Spleen (tissue), 11 donors: ENCODE data around the gene USP1. TPM values are rescaled to one million over a fixed set of nuclear protein-coding genes. Genes with fewer than 3 reads are reported as not detected.

Source experiments
- DNase-seq: peaks from one replicate; pipeline ENCODE4 v3.0.0-alpha.2; 2020
- H3K27ac ChIP-seq, 8 donors: fragments of 200-600 bp; sonication (generic) in 7 of 8; 1 replicate in 4 of 8; 2 replicates in 4 of 8; pipeline versions ENCODE4 v1.5.0 to v1.8.0; 2016 to 2021; ENCODE audit warnings: inconsistent platforms in 4 of 8, mild to moderate bottlenecking in 4 of 8, moderate library complexity in 1 of 8
- H3K27me3 ChIP-seq, 7 donors: fragments of 200-600 bp; sonication (generic) in 6 of 7; replicated peaks in 1 of 7; 1 replicate in 4 of 7; 2 replicates in 3 of 7; pipeline versions ENCODE4 v1.5.0 to v1.8.0; 2016 to 2021; ENCODE audit warnings: inconsistent platforms in 3 of 7, mild to moderate bottlenecking in 1 of 7
- H3K36me3 ChIP-seq, 6 donors: fragments of 200-600 bp; sonication (generic) in 5 of 6; 1 replicate in 4 of 6; 2 replicates in 2 of 6; pipeline versions ENCODE4 v1.5.0 to v1.8.0; 2016 to 2021; ENCODE audit warnings: inconsistent platforms in 2 of 6
- H3K4me1 ChIP-seq, 6 donors: fragments of 200-600 bp; sonication (generic) in 5 of 6; 1 replicate in 3 of 6; 2 replicates in 3 of 6; pipeline versions ENCODE4 v1.5.0 to v1.8.0; 2016 to 2021; ENCODE audit warnings: inconsistent platforms in 3 of 6
- H3K4me3 ChIP-seq, 8 donors: fragments of 200-600 bp; sonication (generic) in 7 of 8; 1 replicate in 4 of 8; 2 replicates in 4 of 8; pipeline versions ENCODE4 v1.5.0 to v1.8.0; 2016 to 2021; ENCODE audit warnings: inconsistent platforms in 4 of 8, mild to moderate bottlenecking in 4 of 8, moderate library complexity in 2 of 8
- H3K9me3 ChIP-seq, 8 donors: fragments of 200-600 bp; sonication (generic) in 7 of 8; 1 replicate in 4 of 8; 2 replicates in 4 of 8; pipeline versions ENCODE4 v1.5.0 to v1.8.0; 2016 to 2021; ENCODE audit warnings: inconsistent platforms in 4 of 8
- POLR2A ChIP-seq, 3 donors: fragments of 450-650 bp; IDR thresholded peaks; one replicate each; pipeline ENCODE4 v1.5.1; 2017; ENCODE audit warnings: antibody characterized with exemption in 3 of 3, mild to moderate bottlenecking in 1 of 3
- POLR2AphosphoS5 ChIP-seq, 3 donors: sonication (generic); formaldehyde crosslinking; IDR thresholded peaks; one replicate each; pipeline ENCODE4 v1.5.1; 2017; ENCODE audit warnings: antibody characterized with exemption in 3 of 3
- WGBS, 5 donors: extraction: QIAGEN DNeasy Blood & Tissue Kit in 3 of 5; methylation state at CpG; one replicate each; pipeline versions ENCODE4 v1.1.5 to v1.1.7; 2013 to 2018; 5-methylcytosine and 5-hydroxymethylcytosine counted together
- intact Hi-C: fragments of 100-400 bp; cut with DNase I; formaldehyde crosslinking; loops from one replicate; pipeline ENCODE4 v1.15.0; 2023; ENCODE audit warnings: low total_unique reads
- polyA plus RNA-seq, 3 donors: library from polyadenylated mRNA; stranded (reverse); fragments of 200-250 nt; gene quantifications; one replicate each; pipeline ENCODE4 v1.2.1, GENCODE V29; 2013
- total RNA-seq, 7 donors: library from RNA; depleted of rRNA in 3 of 7; stranded (reverse); fragments of >200 nt in 3 of 7; fragmentation: NEBNext Ultra II Directional in 4 of 7; extraction: Animal tissue kit (Norgen Biotek cat#: 25700) in 4 of 7; gene quantifications; one replicate each; pipeline versions ENCODE4 v1.1.0 to v1.2.1, GENCODE V29; 2016 to 2021
- TF ChIP-seq, protein P1 (sequence below), 11 experiments: fragments of 200-600 bp in 7 of 11; fragments of 450-650 bp in 4 of 11; sonication (generic) in 4 of 11; IDR thresholded peaks in 8 of 11; conservative IDR thresholded peaks in 3 of 11; 1 replicate in 7 of 11; 2 replicates in 4 of 11; pipeline versions ENCODE4 v1.4.0 to v1.8.0; 2016 to 2021; ENCODE audit warnings: antibody characterized with exemption in 11 of 11, inconsistent platforms in 4 of 11, mild to moderate bottlenecking in 1 of 11
- donor health status: healthy with polysubstance abuse.
- donor health status: DM: no; HTN: no; CAD: no; lungs with moderate emphysema.
- donor health status: DM: no; HTN: no; CAD: no.
- donor health status: Bipolar disorder and iron deficiency.
- donor health status: healthy.
- donor health status: DM: no; HTN: no; CAD: no.
- donor health status: DM: yes; HTN: yes; CAD: no.

Gene USP1
- total and polyA plus RNA-seq, 10 donors, result 9.2 to 29.6 (median 25.8) TPM

DNA sequence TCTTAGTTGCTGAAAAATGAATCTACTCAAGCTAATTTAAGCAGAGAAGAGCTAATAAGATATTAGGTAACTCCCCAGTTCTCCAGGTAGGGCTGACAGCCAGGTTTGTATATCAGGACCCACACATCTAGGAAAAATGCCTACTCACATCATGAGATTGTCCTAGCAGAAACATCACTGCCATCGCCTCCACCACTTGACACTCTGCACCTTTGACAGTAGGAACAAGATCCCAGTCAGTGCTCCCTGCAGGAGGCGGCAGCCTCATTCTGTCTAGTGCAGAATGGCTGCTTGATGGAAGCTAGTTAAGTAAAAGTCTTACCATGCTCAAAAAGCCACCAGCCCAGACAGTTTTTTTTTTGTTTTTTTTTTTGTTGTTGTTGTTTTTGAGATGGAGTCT is 31.6 kb upstream of the USP1 start:
- DNase-seq, result no peak
- Histone ChIP-seq H3K9me3 (no peaks in the 10 kb centered on the region), H3K4me1 (no peaks in the 10 kb centered on the region), H3K27me3 (no peaks in the 10 kb centered on the region), H3K36me3 (no peaks in the 10 kb centered on the region), H3K4me3 (no peak overlapping the region), H3K27ac (no peak overlapping the region)
- intact Hi-C loops, result no loop called here
- WGBS, 5 donors, result 87 to 100% (median 94%) methylated on average over 2 of the region's 2 CpGs
- TF ChIP-seq POLR2A (IDR thresholded peaks at IDR 0.05) (no peak), POLR2AphosphoS5 (IDR thresholded peaks at IDR 0.05) (no peak)
- TF ChIP-seq, protein P1, sequence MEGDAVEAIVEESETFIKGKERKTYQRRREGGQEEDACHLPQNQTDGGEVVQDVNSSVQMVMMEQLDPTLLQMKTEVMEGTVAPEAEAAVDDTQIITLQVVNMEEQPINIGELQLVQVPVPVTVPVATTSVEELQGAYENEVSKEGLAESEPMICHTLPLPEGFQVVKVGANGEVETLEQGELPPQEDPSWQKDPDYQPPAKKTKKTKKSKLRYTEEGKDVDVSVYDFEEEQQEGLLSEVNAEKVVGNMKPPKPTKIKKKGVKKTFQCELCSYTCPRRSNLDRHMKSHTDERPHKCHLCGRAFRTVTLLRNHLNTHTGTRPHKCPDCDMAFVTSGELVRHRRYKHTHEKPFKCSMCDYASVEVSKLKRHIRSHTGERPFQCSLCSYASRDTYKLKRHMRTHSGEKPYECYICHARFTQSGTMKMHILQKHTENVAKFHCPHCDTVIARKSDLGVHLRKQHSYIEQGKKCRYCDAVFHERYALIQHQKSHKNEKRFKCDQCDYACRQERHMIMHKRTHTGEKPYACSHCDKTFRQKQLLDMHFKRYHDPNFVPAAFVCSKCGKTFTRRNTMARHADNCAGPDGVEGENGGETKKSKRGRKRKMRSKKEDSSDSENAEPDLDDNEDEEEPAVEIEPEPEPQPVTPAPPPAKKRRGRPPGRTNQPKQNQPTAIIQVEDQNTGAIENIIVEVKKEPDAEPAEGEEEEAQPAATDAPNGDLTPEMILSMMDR (IDR thresholded peaks at IDR 0.05 in 8 of 11, conservative IDR thresholded peaks at IDR 0.05 in 3 of 11), result no peak

DNA sequence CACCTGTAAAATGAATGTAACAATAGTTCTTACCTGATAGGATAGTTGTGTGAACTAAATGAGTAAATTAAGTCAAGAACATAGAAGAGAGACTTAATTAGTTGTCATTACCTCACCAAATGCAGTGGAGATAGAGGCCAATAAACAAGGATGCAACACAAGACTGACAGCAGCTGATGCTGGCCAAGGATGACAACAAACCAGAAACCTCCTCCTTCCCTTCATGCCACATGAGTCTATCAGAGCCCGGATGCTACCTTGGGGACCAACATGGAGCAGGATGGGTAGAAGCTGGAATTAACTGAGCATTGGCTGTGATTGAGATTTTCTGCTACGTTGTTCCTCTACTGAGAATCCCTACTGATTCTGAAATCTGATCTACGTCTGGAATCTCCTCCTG is 30.3 kb upstream of the USP1 start:
- no peaks in the 10 kb centered on the region for H3K4me1 ChIP-seq
- intact Hi-C loops, result loop anchor here (2.0 kb wide), 1 partner anchor 232 kb away; no protein-coding TSS in a partner anchor
- H3K27me3 ChIP-seq, result no peaks in the 10 kb centered on the region
- H3K9me3 ChIP-seq, result no peaks in the 10 kb centered on the region
- no peaks in the 10 kb centered on the region for H3K36me3 ChIP-seq
- H3K27ac ChIP-seq, result no peak overlapping the region
- TF ChIP-seq POLR2AphosphoS5 (IDR thresholded peaks at IDR 0.05) (no peak), POLR2A (IDR thresholded peaks at IDR 0.05) (no peak)
- TF ChIP-seq, protein P1 (IDR thresholded peaks at IDR 0.05 in 8 of 11, conservative IDR thresholded peaks at IDR 0.05 in 3 of 11), result no peak
- 61 to 95% (median 83%) methylated on average over 3 of the region's 3 CpGs for WGBS, 5 donors
- no peak overlapping the region for H3K4me3 ChIP-seq
- DNase-seq, result no peak

DNA sequence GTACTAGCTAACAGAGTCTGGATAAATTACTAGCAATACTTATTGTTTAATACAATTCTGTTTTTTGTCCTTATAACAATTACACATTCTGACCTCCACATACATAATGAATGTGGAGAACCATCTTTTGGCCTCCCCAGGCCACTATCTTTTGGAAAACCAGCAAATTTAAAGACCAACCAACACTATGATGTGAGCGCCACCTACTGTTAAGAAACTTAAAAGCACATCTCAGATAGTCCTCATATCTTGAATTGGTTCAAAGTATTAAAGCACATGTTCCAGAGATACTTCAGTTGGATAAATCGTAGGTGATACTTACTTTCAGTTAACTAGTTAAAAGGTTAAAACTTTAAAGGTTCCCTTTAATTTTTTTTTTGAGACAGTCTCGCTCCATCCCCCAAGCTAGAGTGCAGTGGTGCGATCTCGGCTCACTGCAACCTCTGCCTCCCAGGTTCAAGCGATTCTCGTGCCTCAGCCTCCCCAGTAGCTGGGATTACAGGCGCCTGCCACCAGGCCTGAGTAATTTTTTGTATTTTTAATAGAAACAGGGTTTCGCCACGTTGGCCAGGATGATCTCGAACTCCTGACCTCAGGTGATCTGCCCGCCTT is 29.3 kb upstream of the USP1 start:
- no peaks in the 10 kb centered on the region for H3K36me3 ChIP-seq

DNA sequence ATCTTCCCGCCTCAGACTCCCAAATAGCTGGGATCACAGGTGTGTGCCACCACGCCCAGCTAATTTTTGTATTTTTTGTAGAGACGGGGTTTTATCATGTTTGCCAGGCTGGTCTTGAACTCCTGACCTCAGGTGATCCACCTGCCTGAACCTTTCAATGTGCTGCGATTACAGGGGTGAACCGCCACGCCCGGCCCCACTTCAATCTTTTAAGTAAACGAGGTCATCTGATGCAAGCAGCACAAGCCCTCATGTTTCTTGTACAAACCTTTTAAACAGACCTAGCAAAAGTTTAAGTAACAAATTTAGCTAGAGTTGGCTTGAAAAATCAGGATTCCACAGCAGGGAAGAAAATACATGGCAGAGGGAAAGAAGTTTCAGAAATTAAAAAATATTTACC is 21.2 kb upstream of the USP1 start:
- 89 to 97% (median 92%) methylated on average over 8 of the region's 8 CpGs for whole genome bisulfite sequencing, 5 donors
- Histone ChIP-seq H3K27me3 (no peaks in the 10 kb centered on the region), H3K9me3 (no peaks in the 10 kb centered on the region), H3K4me1 (no peaks in the 10 kb centered on the region), H3K4me3 (no peak overlapping the region), H3K27ac (no peak overlapping the region), H3K36me3 (no peaks in the 10 kb centered on the region)
- DNase-seq, result no peak
- TF ChIP-seq POLR2AphosphoS5 (IDR thresholded peaks at IDR 0.05), result no peak
- TF ChIP-seq, protein P1 (IDR thresholded peaks at IDR 0.05 in 8 of 11, conservative IDR thresholded peaks at IDR 0.05 in 3 of 11), result no peak
- no peak for TF ChIP-seq POLR2A (IDR thresholded peaks at IDR 0.05)
- intact Hi-C loops, result no loop called here

More for the DNA sequence above, 29.3 kb upstream of the USP1 start:
- no peak overlapping the region for H3K4me3 ChIP-seq
- H3K27ac ChIP-seq, result no peak overlapping the region
- no peaks in the 10 kb centered on the region for H3K9me3 ChIP-seq
- TF ChIP-seq, protein P1 (IDR thresholded peaks at IDR 0.05 in 8 of 11, conservative IDR thresholded peaks at IDR 0.05 in 3 of 11), result peak in 10 of 11 experiments; percentile 24 to 80 (median 68)
- no peak for TF ChIP-seq POLR2A (IDR thresholded peaks at IDR 0.05)
- no peak for TF ChIP-seq POLR2AphosphoS5 (IDR thresholded peaks at IDR 0.05)
- H3K27me3 ChIP-seq, result no peaks in the 10 kb centered on the region
- intact Hi-C loops, result loop anchor here (2.0 kb wide), 1 partner anchor 233 kb away; no protein-coding TSS in a partner anchor
- no peak for DNase-seq
- H3K4me1 ChIP-seq, result no peaks in the 10 kb centered on the region
- WGBS, 5 donors, result 70 to 74% (median 71%) methylated on average over 12 of the region's 12 CpGs
